ENCODE data around the gene DUSP16. TPM values are rescaled to one million over a fixed set of nuclear protein-coding genes. Genes with fewer than 3 reads are reported as not detected.

DUSP16 gene
- total RNA-seq, 4 donors from 2014 or later = 20.6 to 52.6 (median 45.7) TPM

DNA sequence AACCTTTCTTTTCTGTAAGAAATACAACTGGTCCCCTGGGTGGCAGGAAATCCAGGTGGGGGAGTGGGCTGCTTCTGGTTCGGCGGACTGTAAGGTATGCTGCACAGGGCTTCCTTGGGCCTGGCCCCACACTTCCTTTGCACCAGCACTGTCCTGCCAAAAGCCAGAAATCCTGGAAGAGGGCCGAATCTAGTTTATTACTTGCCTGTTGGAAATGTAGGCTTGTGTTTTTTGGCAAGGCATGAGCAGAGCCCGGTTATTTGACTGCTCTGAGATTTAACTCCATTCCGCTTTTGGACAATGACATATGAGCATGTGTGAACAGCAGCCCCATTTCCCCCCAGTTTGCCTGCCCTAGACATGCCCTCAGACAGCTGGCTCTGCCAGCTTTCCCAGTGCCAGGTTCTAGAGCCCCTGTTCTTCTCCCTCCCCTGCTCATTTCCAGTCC lies 119.2 kb downstream of the DUSP16 start:
- Histone ChIP-seq H3K4me1 (peaks cover 0 to 25% (median 3%) of the 10 kb centered on the region in 4 donors), H3K4me3 (no peak overlapping the region), H3K27me3 (no peaks in the 10 kb centered on the region), H3K27ac (peak overlapping the region; percentile 55 to 66 (median 62)), H3K9me3 (no peaks in the 10 kb centered on the region), H3K36me3 (no peaks in the 10 kb centered on the region)
- TF ChIP-seq, protein P1, sequence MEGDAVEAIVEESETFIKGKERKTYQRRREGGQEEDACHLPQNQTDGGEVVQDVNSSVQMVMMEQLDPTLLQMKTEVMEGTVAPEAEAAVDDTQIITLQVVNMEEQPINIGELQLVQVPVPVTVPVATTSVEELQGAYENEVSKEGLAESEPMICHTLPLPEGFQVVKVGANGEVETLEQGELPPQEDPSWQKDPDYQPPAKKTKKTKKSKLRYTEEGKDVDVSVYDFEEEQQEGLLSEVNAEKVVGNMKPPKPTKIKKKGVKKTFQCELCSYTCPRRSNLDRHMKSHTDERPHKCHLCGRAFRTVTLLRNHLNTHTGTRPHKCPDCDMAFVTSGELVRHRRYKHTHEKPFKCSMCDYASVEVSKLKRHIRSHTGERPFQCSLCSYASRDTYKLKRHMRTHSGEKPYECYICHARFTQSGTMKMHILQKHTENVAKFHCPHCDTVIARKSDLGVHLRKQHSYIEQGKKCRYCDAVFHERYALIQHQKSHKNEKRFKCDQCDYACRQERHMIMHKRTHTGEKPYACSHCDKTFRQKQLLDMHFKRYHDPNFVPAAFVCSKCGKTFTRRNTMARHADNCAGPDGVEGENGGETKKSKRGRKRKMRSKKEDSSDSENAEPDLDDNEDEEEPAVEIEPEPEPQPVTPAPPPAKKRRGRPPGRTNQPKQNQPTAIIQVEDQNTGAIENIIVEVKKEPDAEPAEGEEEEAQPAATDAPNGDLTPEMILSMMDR (IDR thresholded peaks at IDR 0.05) = no peak
- TF ChIP-seq POLR2A (IDR thresholded peaks at IDR 0.05) = no peak
- no peak for DNase-seq

DNA sequence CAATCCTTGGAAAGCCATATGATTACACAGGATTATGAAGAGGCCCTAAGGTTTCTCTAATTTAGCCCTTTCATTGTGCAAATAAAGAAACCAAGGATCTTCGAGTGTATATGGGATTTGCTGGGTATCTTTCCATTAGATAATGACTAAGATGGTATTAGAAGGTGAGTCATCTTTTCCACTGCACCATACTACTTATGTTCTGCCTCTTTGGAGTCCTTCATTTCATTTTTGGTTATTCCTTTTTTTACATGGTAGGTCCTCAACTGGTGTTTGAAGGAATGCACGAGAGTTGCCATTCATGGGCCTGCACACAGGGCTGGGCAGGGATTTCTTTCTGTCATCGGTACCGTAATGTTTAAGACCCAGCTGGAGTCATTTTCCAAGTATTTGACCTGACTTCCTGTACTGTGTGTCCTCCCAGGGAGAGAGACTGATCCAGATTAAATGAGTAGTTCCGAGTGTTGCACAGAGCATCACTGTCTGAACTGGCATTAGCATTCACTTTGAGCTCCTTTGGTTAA lies 120.1 kb downstream of the DUSP16 start:
- Histone ChIP-seq H3K27ac (peak overlapping the region; percentile 60 to 72 (median 65)), H3K4me1 (peaks cover 0 to 25% (median 3%) of the 10 kb centered on the region in 4 donors), H3K9me3 (no peaks in the 10 kb centered on the region), H3K4me3 (no peak overlapping the region), H3K27me3 (no peaks in the 10 kb centered on the region), H3K36me3 (no peaks in the 10 kb centered on the region)
- no peak for DNase-seq
- no peak for TF ChIP-seq POLR2A (IDR thresholded peaks at IDR 0.05)
- TF ChIP-seq, protein P1 (IDR thresholded peaks at IDR 0.05) = no peak

DNA sequence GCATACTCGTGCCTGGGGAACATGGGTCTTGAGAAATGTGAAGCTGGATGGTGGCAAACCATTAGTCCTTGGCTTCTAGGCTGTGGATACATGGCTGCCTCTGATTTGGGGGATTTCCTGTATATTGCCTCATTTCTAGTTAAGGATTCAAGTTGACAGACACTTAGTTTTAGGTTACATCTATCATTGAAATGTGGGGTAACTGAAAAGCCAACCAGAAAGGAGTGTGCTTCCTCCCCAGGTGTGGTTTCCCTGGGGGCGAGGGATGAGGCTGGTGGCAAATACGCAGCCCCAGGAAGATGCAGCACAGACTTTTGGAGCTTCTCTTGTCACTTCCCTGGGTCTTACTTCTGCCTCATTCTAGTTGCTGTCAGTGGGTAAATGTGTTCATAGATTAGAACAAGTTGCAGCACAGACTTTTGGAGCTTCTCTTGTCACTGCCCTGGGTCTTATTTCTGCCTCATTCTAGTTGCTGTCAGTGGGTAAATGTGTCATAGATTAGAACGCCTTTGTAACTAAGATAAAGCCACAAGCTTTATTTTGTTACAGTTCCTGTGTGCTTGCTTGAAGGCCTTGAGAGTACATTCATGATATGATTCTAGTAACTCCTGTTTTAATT lies 120.7 kb downstream of the DUSP16 start:
- TF ChIP-seq, protein P1 (IDR thresholded peaks at IDR 0.05) = no peak
- TF ChIP-seq POLR2A (IDR thresholded peaks at IDR 0.05) = peak in 1 of 2 donors; percentile 15
- no peaks in the 10 kb centered on the region for H3K36me3 ChIP-seq
- peak overlapping the region; percentile 60 to 72 (median 65) for H3K27ac ChIP-seq
- DNase-seq = peak in 2 of 3 donors; percentile 35 to 66
- H3K4me1 ChIP-seq = peaks cover 0 to 25% (median 3%) of the 10 kb centered on the region in 4 donors
- H3K9me3 ChIP-seq = no peaks in the 10 kb centered on the region
- H3K27me3 ChIP-seq = no peaks in the 10 kb centered on the region
- no peak overlapping the region for H3K4me3 ChIP-seq

DNA sequence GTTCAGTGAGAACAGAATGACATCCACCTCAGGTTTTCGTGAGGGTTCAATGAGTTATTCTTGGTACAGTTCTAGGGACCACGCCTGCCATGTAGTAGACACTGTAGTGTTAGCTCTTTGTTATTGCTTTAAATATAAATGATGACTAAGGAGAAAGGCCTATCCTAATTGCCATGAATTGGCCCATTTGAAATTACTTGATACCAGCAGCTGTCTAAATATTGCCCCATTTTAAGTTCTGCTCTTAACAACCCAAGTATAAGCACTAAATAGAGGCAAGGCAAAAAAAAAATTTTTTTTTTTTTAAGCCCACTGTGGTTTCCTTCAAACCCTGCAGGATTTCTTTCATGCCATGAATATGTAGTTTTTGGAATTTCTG lies 121.2 kb downstream of the DUSP16 start:
- H3K9me3 ChIP-seq = no peaks in the 10 kb centered on the region
- no peaks in the 10 kb centered on the region for H3K36me3 ChIP-seq
- no peak overlapping the region for H3K4me3 ChIP-seq
- TF ChIP-seq, protein P1 (IDR thresholded peaks at IDR 0.05) = peak in 1 of 6 experiments; percentile 8
- no peak for TF ChIP-seq POLR2A (IDR thresholded peaks at IDR 0.05)
- H3K27ac ChIP-seq = peak overlapping the region; percentile 60 to 72 (median 65)
- H3K4me1 ChIP-seq = peaks cover 0 to 25% (median 3%) of the 10 kb centered on the region in 4 donors
- no peaks in the 10 kb centered on the region for H3K27me3 ChIP-seq
- no peak for DNase-seq

DNA sequence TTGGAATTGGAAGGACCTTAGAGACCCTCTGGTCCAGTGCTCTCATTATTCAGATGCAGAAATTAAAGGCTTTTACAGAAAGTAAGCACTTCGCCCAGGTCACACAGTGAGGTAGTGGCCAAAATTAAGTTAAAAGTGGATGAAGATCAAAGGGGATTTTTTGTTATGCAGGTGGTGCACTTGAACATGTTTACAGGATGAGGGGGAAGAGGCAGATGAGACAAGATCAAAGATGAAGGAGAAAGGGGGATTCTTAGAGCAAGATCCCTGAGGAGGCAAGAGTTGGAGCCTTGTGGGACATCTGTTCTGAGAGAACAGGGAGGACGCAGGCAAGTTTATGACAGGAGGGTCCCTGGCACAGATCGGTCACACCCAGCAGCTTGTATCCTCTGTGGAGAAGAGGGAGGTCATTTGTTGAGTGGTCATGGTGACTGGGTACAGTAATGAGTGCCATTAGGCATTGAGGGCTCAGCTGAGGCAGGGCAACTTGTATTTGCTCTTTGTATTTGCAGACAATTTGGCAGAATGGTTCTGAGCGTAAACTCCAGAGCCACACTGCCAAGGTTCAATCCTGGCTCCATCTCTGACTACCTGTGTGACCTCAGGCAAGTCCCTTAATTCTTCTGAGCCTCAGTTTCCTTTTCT lies 121.8 kb downstream of the DUSP16 start:
- no peak for DNase-seq
- no peaks in the 10 kb centered on the region for H3K27me3 ChIP-seq
- TF ChIP-seq POLR2A (IDR thresholded peaks at IDR 0.05) = no peak
- TF ChIP-seq, protein P1 (IDR thresholded peaks at IDR 0.05) = no peak
- no peaks in the 10 kb centered on the region for H3K9me3 ChIP-seq
- H3K4me1 ChIP-seq = peaks cover 0 to 25% (median 3%) of the 10 kb centered on the region in 4 donors
- peak overlapping the region; percentile 60 to 72 (median 65) for H3K27ac ChIP-seq
- no peaks in the 10 kb centered on the region for H3K36me3 ChIP-seq
- H3K4me3 ChIP-seq = no peak overlapping the region
